ENCODE results near the gene ERC2.

ERC2 gene

GRCh38 chr3:55572816-55573215 lies 895.5 kb downstream of the ERC2 start:
- H3K4me3 ChIP-seq (ENCODE audit: low read depth, low read length), result no peak overlapping the region
- TF ChIP-seq CTCF (IDR thresholded peaks at IDR 0.05; ENCODE audit: low read depth, low read length, missing control alignments), result no peak
- in situ Hi-C loops (cut with HindIII; ENCODE audit: low sequenced_read_pairs), result no loop called here
- DNase-seq (ENCODE audit: low read depth), result no peak

- no peak for DNase-seq (ENCODE audit: low read depth)
- no peak overlapping the region for H3K4me3 ChIP-seq (ENCODE audit: low read depth, low read length)
- peak; percentile 31 for TF ChIP-seq CTCF (IDR thresholded peaks at IDR 0.05; ENCODE audit: low read depth, low read length, missing control alignments)
- in situ Hi-C loops (cut with HindIII; ENCODE audit: low sequenced_read_pairs), result no loop called here
Observed at GRCh38 chr3:55571913-55572312, 896.4 kb downstream of the ERC2 start.

- TF ChIP-seq CTCF (IDR thresholded peaks at IDR 0.05; ENCODE audit: low read depth, low read length, missing control alignments), result no peak
- peak; percentile 55 for DNase-seq (ENCODE audit: low read depth)
- no peak overlapping the region for H3K4me3 ChIP-seq (ENCODE audit: low read depth, low read length)
- in situ Hi-C loops (cut with HindIII; ENCODE audit: low sequenced_read_pairs), result no loop called here
Observed at GRCh38 chr3:55571216-55571813, 897.0 kb downstream of the ERC2 start.

- H3K4me3 ChIP-seq (ENCODE audit: low read depth, low read length), result no peak overlapping the region
- no peak for TF ChIP-seq CTCF (IDR thresholded peaks at IDR 0.05; ENCODE audit: low read depth, low read length, missing control alignments)
- in situ Hi-C loops (cut with HindIII; ENCODE audit: low sequenced_read_pairs), result no loop called here
- peak; percentile 48 for DNase-seq (ENCODE audit: low read depth)
Observed at GRCh38 chr3:55570271-55570711, 898.0 kb downstream of the ERC2 start.

- TF ChIP-seq CTCF (IDR thresholded peaks at IDR 0.05; ENCODE audit: low read depth, low read length, missing control alignments), result no peak
- in situ Hi-C loops (cut with HindIII; ENCODE audit: low sequenced_read_pairs), result no loop called here
- no peak for DNase-seq (ENCODE audit: low read depth)
- H3K4me3 ChIP-seq (ENCODE audit: low read depth, low read length), result no peak overlapping the region
Observed at GRCh38 chr3:55569033-55569599, 899.2 kb downstream of the ERC2 start.

- TF ChIP-seq CTCF (IDR thresholded peaks at IDR 0.05; ENCODE audit: low read depth, low read length, missing control alignments), result no peak
- no peak for DNase-seq (ENCODE audit: low read depth)
- in situ Hi-C loops (cut with HindIII; ENCODE audit: low sequenced_read_pairs), result no loop called here
Observed at GRCh38 chr3:55567615-55568014, 900.7 kb downstream of the ERC2 start.

More at GRCh38 chr3:55567615-55568014, 900.7 kb downstream of the ERC2 start:
- H3K4me3 ChIP-seq (ENCODE audit: low read depth, low read length), result no peak overlapping the region

All from astrocyte of the cerebellum (primary cell).